ENCODE measurements around the gene SYT12. TPM values are rescaled to one million over a fixed set of nuclear protein-coding genes. Genes with fewer than 3 reads are reported as not detected.

The SYT12 gene
- total and polyA plus RNA-seq, 7 donors = under 0.01 to 1.1 (median 0.92) TPM; not detected in 4

DNA sequence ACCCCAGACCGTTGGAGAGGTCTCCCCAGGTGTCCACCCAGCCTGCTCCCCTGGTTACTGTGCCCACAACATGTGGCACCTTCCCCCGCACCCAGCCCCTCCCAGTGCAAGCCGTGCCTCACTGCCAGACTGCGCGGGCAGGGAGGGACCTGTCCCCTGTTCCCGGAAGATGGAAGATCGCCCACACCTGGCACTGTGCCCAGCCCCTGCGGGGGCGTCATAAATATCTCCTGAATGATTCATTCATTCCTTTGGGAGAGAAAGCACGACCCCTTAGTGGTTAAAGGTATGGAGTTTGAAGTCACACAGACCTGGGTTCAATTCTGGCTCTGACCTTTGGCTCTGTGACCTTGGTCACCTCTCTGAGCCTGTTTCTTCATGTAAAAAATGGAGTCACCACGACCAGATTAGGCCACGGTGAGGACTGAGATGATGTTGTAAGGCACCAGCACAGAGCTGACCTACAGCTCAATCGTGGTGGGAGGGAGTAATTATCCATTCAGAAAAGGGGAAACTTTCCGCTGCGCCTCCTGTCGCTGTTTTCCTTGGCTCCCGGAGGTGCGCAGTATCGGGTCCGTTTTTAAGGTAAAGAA, 497 bp upstream of the SYT12 start:
- Histone ChIP-seq H3K27me3 (peaks cover 5 to 40% (median 25%) of the 10 kb centered on the region in 3 donors), H3K27ac (no peak overlapping the region), H3K9me3 (no peaks in the 10 kb centered on the region), H3K4me1 (peaks cover 0 to 20% (median 17%) of the 10 kb centered on the region in 4 donors), H3K36me3 (no peaks in the 10 kb centered on the region), H3K4me3 (peak overlapping the region in 3 of 4 donors; percentile 29 to 48 (median 44))
- intact Hi-C loops (cut with DNase I) = no loop called here
- WGBS, 2 donors = 6 to 30% methylated on average over 20 of the region's 20 CpGs
- TF ChIP-seq, protein P1, sequence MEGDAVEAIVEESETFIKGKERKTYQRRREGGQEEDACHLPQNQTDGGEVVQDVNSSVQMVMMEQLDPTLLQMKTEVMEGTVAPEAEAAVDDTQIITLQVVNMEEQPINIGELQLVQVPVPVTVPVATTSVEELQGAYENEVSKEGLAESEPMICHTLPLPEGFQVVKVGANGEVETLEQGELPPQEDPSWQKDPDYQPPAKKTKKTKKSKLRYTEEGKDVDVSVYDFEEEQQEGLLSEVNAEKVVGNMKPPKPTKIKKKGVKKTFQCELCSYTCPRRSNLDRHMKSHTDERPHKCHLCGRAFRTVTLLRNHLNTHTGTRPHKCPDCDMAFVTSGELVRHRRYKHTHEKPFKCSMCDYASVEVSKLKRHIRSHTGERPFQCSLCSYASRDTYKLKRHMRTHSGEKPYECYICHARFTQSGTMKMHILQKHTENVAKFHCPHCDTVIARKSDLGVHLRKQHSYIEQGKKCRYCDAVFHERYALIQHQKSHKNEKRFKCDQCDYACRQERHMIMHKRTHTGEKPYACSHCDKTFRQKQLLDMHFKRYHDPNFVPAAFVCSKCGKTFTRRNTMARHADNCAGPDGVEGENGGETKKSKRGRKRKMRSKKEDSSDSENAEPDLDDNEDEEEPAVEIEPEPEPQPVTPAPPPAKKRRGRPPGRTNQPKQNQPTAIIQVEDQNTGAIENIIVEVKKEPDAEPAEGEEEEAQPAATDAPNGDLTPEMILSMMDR (IDR thresholded peaks at IDR 0.05) = no peak
- TF ChIP-seq POLR2A (IDR thresholded peaks at IDR 0.05) = no peak
- no peak for DNase-seq

DNA sequence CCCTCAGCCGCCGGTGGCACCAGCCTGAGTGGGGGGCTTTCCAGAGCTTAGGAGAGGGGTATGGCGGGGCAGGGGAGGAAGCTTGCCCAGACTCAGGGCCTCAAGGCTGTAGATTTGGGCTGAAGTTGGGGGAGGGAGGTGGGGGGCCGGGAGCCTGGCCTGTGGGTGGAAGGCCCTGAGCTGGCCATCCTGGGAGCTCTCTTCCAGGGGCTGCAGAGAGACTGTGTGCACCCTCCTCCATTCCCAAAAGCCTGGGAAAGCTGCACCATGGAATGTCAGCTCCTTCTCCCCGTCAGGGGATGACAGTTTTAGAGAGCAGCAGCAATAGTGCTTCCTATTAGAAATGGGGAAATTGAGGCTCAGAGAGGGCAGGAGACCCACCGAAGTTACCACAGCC, 1.0 kb downstream of the SYT12 start:
- peaks cover 0 to 20% (median 17%) of the 10 kb centered on the region in 4 donors for H3K4me1 ChIP-seq
- TF ChIP-seq, protein P1 (IDR thresholded peaks at IDR 0.05) = no peak
- no peak for TF ChIP-seq POLR2A (IDR thresholded peaks at IDR 0.05)
- TF ChIP-seq EP300 (IDR thresholded peaks at IDR 0.05) = no peak
- TF ChIP-seq POLR2AphosphoS5 (IDR thresholded peaks at IDR 0.05) = no peak
- no peak for DNase-seq

DNA sequence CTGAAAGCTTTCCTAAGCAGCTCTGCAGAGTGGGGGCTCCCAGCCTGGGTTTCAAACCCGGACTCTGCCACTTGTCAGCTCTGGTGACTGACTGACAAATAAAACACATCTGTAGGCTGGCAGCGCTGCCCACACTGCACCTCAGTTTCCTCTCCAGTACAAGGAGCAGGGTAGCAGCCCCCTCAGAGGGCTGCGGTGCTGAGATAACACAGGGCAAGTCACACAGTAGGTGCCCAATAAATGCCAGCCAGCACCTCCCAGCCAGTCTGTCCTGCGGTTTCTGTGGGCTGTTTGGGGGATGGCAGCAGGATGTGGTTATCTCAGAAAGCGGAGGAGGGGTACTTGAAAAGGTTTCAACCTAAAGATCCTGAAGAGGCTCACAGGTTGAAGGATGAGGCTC, 1.5 kb downstream of the SYT12 start:
- Histone ChIP-seq H3K9me3 (no peaks in the 10 kb centered on the region), H3K4me3 (no peak overlapping the region), H3K27ac (no peak overlapping the region), H3K36me3 (no peaks in the 10 kb centered on the region), H3K4me1 (peaks cover 0 to 20% (median 17%) of the 10 kb centered on the region in 4 donors), H3K27me3 (peaks cover 5 to 40% (median 25%) of the 10 kb centered on the region in 3 donors)
- no peak for TF ChIP-seq POLR2AphosphoS5 (IDR thresholded peaks at IDR 0.05)
- TF ChIP-seq, protein P1 (IDR thresholded peaks at IDR 0.05) = no peak
- TF ChIP-seq POLR2A (IDR thresholded peaks at IDR 0.05) = no peak
- no peak for TF ChIP-seq EP300 (IDR thresholded peaks at IDR 0.05)
- DNase-seq = no peak
- intact Hi-C loops (cut with DNase I) = no loop called here
- WGBS, 2 donors = 45 to 65% methylated on average over 5 of the region's 5 CpGs

More for the DNA sequence above, 1.0 kb downstream of the SYT12 start:
- no peaks in the 10 kb centered on the region for H3K36me3 ChIP-seq
- 37 to 38% methylated on average over 6 of the region's 6 CpGs for WGBS, 2 donors
- intact Hi-C loops (cut with DNase I) = no loop called here
- H3K27me3 ChIP-seq = peaks cover 5 to 40% (median 25%) of the 10 kb centered on the region in 3 donors
- H3K27ac ChIP-seq = no peak overlapping the region
- H3K9me3 ChIP-seq = no peaks in the 10 kb centered on the region
- H3K4me3 ChIP-seq = peak overlapping the region in 2 of 4 donors; percentile 44 to 48

DNA sequence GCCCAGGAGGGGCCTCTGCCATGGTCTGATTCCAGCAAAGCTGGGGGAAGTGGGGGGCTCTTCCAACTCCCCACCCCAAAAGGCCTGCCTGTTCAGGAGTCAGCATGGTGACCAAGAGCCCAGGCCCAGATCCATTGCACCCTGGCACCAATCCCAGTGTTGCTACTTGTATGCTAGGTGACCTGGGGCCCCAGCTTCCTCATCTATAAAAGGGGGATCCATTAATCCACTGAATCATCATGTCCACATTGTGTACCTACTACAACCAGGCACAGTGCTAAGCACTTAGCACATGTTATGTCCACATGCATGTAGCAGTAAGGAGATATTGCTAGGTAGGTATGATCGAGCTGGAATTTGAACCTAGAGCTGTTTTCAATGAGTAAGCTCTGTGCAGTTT, 2.0 kb downstream of the SYT12 start:
- Histone ChIP-seq H3K36me3 (no peaks in the 10 kb centered on the region), H3K4me3 (no peak overlapping the region), H3K27ac (no peak overlapping the region), H3K9me3 (no peaks in the 10 kb centered on the region), H3K27me3 (peaks cover 5 to 40% (median 25%) of the 10 kb centered on the region in 3 donors), H3K4me1 (peaks cover 0 to 20% (median 17%) of the 10 kb centered on the region in 4 donors)
- 32 to 64% methylated on average over 1 of the region's 1 CpG for WGBS, 2 donors
- TF ChIP-seq POLR2AphosphoS5 (IDR thresholded peaks at IDR 0.05) = no peak
- no peak for TF ChIP-seq EP300 (IDR thresholded peaks at IDR 0.05)
- TF ChIP-seq POLR2A (IDR thresholded peaks at IDR 0.05) = no peak
- no peak for DNase-seq
- intact Hi-C loops (cut with DNase I) = no loop called here

DNA sequence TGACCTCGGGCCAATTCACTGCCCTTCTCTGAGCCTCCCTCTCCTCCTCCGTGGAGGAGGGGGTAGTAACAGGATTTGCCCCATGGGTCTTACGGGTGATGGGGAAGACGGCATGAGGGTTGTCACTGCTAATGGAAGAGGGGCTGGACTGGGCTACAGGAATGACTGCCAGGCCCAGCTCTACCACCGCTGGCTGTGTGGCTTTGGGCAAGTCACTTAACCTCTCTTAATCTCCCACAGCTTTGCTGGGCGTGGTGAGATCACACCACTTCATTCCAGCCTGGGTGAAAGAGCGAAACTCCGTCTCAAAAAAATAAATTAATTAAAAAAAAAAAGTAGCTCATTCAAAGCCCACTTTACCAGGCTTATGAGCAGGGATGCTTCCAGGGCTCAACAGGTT, 2.8 kb downstream of the SYT12 start:
- DNase-seq = no peak
- no peaks in the 10 kb centered on the region for H3K9me3 ChIP-seq
- H3K36me3 ChIP-seq = no peaks in the 10 kb centered on the region
- no peak overlapping the region for H3K27ac ChIP-seq
- TF ChIP-seq POLR2AphosphoS5 (IDR thresholded peaks at IDR 0.05) = no peak
- TF ChIP-seq, protein P1 (IDR thresholded peaks at IDR 0.05) = no peak
- no peak for TF ChIP-seq POLR2A (IDR thresholded peaks at IDR 0.05)
- TF ChIP-seq EP300 (IDR thresholded peaks at IDR 0.05) = no peak
- H3K4me3 ChIP-seq = no peak overlapping the region
- intact Hi-C loops (cut with DNase I) = no loop called here
- peaks cover 0 to 20% (median 17%) of the 10 kb centered on the region in 4 donors for H3K4me1 ChIP-seq
- WGBS, 2 donors = 80 to 84% methylated on average over 8 of the region's 8 CpGs
- H3K27me3 ChIP-seq = peaks cover 5 to 40% (median 25%) of the 10 kb centered on the region in 3 donors

Measured in sigmoid colon (tissue), 7 donors.